HG03108 (cell line): Measurements from ENCODE around the gene CRYBG1.
"Not testable (repeated sequence)": the region's sequence is repeated elsewhere in the genome, so short reads cannot be mapped to it uniquely, and the experiment has no call there.

Source experiments
- ATAC-seq: cut with Tn5 transposase; IDR thresholded peaks from one replicate; pipeline ENCODE4 v1.9.1; 2021; ENCODE audit warnings: moderate library complexity; ENCODE audit not compliant: unreplicated experiment

The CRYBG1 gene

GRCh38 chr6:106572875-106573585, 212.5 kb downstream of the CRYBG1 start:
- ATAC-seq = no peak

- ATAC-seq = no peak
Observed at GRCh38 chr6:106574741-106575458, 214.4 kb downstream of the CRYBG1 start.

GRCh38 chr6:106579281-106579680, 218.8 kb downstream of the CRYBG1 start:
- no peak for ATAC-seq

GRCh38 chr6:106581468-106581867, 221.0 kb downstream of the CRYBG1 start:
- ATAC-seq = no peak

- ATAC-seq = no peak
Observed at GRCh38 chr6:106586815-106587415, 226.4 kb downstream of the CRYBG1 start.

GRCh38 chr6:106588937-106589336, 228.4 kb downstream of the CRYBG1 start:
- not testable (repeated sequence) for ATAC-seq

- ATAC-seq = no peak
Observed at GRCh38 chr6:106591111-106591825, 230.8 kb downstream of the CRYBG1 start.

GRCh38 chr6:106599440-106599839, 238.9 kb downstream of the CRYBG1 start:
- no peak for ATAC-seq

GRCh38 chr6:106600329-106600728, 239.8 kb downstream of the CRYBG1 start:
- no peak for ATAC-seq

GRCh38 chr6:106608080-106608668, 247.7 kb downstream of the CRYBG1 start:
- peak; percentile 71 for ATAC-seq

GRCh38 chr6:106609699-106610098, 249.2 kb downstream of the CRYBG1 start:
- no peak for ATAC-seq

GRCh38 chr6:106611030-106611429, 250.5 kb downstream of the CRYBG1 start:
- no peak for ATAC-seq

- no peak for ATAC-seq
Observed at GRCh38 chr6:106612671-106613416, 252.3 kb downstream of the CRYBG1 start.

GRCh38 chr6:106613590-106613989, 253.1 kb downstream of the CRYBG1 start:
- ATAC-seq = no peak

GRCh38 chr6:106614166-106614565, 253.6 kb downstream of the CRYBG1 start:
- no peak for ATAC-seq

- no peak for ATAC-seq
Observed at GRCh38 chr6:106614592-106615257, 254.2 kb downstream of the CRYBG1 start.

- peak; percentile 83 for ATAC-seq
Observed at GRCh38 chr6:106617302-106617701, 256.8 kb downstream of the CRYBG1 start.

GRCh38 chr6:106617857-106618256, 257.3 kb downstream of the CRYBG1 start:
- ATAC-seq = no peak

GRCh38 chr6:106618324-106618723, 257.8 kb downstream of the CRYBG1 start:
- ATAC-seq = no peak

- no peak for ATAC-seq
Observed at GRCh38 chr6:106619223-106619622, 258.7 kb downstream of the CRYBG1 start.
